RKO (cell line): ENCODE measurements around the gene CLDN24.

Experiments used
- DNase-seq: peaks from one replicate; pipeline ENCODE4 v3.0.0-alpha.2; 2016; ENCODE audit warnings: low spot score

The CLDN24 gene

GRCh38 chr4:183284258-183284785 lies 37.9 kb downstream of the CLDN24 start:
- DNase-seq: no peak

- DNase-seq: no peak
These were observed 46.1 kb downstream of the CLDN24 start for GRCh38 chr4:183276106-183276505.

- DNase-seq: no peak
These were observed 49.8 kb downstream of the CLDN24 start for GRCh38 chr4:183272384-183272783.
